Stimulated activated CD8-positive, alpha-beta memory T cell treated with anti-CD3 and anti-CD28 coated beads, Interleukin-7, amount 100 ng/mL, for 48 hours (primary cell): ENCODE measurements around the gene COL6A2.
"Not testable (repeated sequence)": the region's sequence is repeated elsewhere in the genome, so short reads cannot be mapped to it uniquely, and the experiment has no call there.

ENCODE experiments used
- DNase-seq, 2 donors: peaks; one replicate each; pipeline ENCODE4 v3.0.0-alpha.2; 2020; ENCODE audit warnings: low read depth in 1 of 2; ENCODE audit errors: extremely low read depth in 1 of 2

The COL6A2 gene

DNA sequence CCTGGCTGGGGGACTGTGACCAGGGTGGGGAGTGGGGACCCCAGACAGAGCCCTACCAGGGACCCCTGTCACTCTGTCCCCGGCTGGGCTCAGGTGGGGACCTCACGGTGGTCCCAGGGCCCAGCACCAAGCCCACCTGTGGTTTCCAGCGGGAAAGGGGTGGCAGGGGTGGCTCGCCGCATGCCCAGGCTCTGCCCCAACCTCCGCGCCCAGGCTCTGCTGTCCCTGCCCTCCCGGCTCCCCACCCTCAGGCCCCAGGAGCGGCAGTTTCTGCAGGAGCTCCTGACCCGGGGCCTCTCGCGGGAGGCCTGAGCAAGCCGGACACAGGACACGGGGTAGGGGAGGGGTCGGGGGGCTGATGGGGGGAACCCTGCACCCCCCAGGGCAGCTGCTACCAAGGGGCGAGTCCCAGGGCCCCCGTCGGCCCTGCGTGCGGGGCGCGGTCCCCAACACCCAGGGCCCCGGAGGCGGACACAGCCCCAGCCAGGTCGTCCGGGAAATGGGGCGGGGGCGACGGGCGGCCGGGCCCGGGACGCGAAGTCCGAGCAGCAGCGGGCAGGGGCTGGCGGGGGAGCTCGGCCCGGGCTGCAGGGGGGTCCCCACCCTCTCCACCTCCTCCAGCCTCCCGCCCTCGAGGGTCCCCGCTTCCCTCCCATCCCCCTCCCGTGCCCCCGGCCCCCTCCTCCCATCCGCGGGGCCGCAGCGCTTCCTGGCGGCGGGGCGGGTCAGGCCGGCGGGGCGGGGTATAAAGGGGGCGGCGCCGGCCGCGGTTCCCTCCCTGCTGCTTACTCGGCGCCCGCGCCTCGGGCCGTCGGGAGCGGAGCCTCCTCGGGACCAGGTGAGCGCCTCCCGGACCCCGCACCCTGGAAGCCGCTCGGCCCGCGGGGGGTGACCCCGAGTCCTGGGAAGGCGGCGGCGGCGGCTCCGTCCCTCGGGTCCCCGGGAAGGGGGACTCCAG is at the start of gene COL6A2:
Gene COL6A2 (plus strand): TSS at position 777 of the 958 bp plus-strand sequence.
- DNase-seq = peak; percentile 10 to 31

DNA sequence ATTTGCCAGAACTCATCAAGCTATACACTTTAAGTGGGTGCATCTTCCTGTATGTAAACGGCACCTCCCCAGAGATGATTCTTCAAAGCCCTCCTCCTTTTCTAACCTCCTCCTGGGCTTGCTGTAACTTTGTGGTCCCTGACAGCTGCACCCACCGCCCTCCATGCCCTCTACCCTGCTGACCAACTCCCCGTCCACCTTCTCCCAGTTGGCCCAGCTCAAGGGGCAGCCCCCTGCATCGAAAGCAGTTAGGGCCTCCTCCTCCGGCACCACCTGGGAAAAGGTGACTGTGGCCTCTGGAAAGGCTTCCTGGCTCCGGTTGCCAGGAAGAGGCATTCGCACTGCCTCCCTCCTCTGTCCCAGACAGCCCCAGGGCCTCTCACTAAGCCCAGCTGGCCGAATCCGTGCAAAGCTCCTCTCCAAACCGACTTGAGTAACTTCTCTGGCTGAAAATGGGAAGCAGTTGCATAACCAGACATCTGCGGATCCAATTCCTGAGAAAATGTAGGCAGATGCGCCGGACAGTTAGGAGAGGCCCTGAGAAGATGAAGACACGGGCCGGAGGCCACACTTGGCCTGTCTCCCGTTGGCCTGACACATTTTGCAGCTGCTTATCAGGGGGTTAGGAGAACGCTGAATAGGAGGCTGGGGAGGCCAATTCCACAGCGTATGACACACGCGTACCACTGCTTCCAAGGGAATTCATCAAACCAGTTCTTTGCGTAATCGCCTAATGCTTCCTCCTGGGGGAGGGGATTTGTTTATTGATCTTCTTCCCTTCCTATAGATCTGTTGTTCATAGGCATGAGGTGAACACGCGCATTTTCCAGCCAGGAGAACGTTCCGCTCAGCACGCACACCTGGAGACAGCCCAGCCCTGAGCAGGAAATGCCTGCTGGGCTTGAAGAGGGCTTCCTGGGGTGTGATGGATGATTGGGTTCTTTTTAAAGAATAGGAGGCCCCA is 48.7 kb upstream of the COL6A2 start:
- no peak for DNase-seq

DNA sequence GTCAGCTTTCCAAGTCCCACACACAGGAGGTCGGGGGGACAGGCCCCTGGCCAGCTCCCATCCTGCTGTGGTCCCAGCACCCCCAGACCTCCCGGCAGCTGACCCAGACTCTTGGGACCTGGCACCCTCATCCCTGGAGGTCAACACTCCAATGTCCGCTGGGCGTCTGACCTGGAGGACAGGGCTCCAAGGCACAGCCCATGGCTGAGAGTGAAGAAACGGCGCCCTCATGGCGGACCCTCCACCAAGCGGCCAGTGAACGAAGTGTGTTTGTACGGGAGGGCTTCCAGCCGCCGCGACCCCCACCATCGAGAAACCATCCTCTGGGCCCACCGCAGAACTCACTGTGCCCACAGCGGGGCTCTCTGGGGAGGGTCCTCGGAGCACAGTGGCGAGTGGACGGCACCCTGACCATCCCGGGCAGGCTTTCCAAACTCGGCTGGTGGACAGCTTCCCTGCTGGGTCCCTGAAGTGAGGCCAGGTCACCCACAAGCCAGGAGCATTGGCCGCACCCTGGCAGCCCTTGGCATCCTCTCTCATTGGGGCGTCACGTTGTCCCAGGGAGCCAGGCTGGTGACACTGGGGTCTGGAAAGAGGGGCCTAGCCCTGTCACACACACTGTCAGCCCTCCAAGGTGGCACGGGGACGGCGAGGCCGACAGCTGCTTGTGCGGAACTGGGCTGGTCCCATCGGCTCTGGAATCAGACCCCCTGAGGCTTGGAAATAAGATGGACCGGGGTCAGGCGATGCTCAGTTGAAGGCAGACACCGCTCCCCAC is 47.8 kb upstream of the COL6A2 start:
- DNase-seq = no peak

DNA sequence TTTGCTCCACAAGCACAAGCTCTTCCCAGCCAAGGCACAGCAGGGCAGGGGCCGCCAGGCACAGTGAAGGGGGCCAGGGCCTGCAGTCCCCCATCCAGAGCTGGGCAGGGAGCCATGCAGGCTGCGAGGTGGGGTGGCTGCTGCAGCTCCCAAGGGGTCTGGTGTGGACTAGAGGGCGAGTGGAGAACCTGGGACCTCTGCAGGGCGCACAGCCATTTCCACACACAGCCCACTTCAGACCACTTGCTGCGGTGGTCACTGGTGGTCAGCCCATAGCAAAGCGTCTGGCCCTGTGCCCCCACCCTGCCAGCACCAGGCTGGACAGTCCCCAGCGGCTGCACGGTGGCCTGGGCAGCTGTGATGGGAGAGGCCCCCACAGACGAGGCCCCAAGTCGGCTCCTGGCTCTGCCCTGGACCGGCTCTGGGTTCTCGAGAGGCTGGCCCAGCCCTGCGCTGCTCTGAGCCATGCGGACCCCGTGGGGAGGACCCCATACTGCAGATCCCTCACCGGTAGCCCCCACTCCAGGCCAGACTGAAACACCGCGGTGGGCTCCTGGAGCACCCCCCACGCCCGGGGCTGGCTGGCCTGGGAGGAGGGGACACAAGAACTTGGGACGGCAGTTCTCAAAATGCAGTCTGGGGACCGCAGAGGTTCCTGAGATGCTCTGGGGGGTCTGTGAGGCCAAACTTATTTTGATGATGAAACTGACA is 47.1 kb upstream of the COL6A2 start:
- no peak for DNase-seq

DNA sequence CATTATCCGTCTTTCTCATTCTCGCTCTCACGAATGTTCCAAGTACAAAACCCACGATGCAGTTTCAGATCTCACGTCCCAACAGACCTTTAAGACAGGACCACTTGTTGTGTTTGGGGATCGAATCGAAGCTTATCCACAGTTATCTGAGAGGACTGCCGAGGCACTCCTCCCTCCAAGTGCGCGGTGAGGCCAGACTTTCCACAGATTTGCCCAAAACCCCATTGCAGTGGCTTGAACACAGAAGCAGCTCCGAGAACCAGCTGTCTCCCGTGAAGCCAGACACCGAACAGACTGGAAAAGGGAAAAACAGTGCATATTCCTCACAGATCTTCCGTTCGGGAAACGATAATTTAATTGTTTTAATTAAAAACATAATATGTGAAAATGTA is 46.5 kb upstream of the COL6A2 start:
- no peak for DNase-seq

DNA sequence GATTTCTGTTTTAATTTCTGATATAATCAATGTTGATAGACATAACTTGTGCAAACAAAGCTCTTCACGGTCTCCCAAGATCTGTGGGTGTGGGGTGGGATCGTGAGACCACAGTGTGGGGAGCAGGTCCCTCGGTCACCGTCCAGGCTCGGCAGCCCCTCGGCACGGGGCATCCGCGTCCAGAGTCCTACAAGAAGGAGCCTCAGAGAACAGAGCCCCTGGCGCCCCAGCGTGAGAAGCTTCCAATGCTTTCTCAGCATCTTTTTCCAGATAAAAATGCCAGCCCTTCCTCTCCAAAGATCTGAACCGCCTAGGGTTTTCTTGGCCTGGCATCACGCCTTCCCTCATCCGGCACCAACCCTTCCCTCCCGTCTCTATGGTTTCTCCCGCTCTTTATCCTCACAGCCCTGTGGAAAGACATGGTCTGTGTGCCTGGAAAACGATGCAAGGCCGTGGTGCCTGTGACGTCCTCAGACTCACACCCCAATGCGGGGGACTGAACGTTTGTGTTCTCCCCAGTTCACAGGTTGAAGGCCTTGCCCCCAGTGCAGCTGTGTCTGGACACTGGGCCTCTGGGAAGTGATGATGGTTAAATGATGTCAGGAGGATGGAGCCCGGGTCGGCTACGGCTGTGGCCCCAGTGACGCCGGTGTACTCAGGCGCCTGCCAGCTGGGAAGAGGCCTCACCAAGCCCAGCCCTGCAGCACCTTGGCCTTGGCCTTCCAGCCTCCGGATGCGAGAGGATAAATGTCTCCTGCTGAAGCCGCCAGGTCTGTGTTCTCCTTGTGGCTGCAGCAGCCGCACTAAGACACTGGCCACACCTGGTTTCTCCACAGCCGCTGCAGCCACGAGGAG is 45.9 kb upstream of the COL6A2 start:
- no peak for DNase-seq

DNA sequence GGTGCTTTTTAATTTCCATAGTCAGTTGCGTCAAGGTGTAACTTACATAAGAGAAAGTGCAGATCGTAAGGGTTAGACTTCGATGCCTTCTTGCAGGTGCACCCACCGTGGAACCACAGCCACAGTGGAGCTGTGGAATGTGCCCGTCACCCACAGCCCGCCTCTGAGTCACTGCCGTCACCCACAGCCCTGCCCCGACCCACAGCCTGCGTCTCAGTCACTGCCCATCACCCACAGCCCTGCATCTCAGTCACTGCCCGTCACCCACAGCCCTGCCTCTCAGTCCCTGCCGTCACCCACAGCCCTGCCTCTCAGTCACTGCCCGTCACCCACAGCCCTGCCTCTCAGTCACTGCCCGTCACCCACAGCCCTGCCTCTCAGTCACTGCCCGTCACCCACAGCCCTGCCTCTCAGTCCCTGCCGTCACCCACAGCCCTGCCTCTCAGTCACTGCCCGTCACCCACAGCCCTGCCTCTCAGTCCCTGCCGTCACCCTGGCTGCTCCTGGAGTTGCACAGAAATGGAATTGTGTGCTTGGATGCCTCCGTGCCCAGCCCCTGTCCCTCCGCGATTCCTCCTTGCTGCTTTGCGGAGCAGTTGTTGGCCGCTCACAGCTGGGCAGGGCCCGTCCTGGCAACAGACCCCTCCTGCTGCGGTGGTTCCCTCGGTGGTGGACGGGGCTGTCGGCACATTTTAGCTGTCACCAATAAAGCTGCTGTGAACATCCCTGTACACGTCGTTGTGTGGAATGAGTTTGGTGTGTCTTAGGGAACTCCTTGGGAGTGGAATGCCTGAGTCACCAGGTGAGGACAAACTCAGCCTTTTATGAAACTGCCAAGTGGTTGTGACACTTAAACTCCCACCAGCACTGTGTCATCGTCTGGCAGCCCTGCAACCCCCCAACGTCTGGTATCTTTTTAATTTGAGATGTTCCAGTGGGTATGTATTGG is 44.9 kb upstream of the COL6A2 start:
- peak; percentile 57 to 72 for DNase-seq

DNA sequence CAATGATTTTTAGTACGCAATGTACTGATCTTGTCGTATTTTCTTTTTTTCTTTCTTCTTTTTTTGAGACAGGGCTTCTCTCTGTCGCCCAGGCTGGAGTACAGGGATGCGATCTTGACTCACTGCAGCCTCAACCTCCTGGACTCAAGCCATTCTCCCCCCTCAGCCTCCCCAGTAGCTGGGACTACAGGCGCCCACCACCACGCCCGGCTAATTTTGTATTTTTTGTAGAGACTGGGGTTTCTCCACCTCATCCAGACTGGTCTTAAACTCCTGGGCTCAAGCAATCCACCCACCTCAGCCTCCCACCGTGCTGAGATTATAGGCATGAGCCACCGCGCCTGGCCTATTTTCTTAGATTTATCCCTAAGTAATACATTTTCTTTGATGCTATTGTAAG is 43.9 kb upstream of the COL6A2 start:
- DNase-seq = no peak

DNA sequence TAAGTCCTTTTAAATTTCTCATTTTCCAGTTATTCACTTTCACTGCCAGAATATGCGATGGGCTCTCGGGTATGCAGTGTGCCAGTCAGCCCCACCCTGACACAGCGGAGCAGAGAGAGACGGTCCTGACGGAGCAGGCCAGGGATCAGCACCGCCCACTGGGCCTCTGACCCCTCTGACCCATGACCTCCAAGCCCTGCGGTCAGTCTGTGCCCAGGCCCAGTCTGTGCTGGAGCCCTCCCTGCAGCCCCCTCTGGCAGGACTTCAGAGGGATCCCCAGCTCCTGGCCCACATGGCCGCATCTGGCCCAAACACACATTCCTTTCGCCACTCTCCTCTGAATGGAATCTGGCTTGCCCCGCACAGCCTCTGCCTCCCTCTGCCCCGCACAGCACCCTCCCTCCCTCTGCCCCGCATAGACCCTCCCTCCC is 43.4 kb upstream of the COL6A2 start:
- no peak for DNase-seq

DNA sequence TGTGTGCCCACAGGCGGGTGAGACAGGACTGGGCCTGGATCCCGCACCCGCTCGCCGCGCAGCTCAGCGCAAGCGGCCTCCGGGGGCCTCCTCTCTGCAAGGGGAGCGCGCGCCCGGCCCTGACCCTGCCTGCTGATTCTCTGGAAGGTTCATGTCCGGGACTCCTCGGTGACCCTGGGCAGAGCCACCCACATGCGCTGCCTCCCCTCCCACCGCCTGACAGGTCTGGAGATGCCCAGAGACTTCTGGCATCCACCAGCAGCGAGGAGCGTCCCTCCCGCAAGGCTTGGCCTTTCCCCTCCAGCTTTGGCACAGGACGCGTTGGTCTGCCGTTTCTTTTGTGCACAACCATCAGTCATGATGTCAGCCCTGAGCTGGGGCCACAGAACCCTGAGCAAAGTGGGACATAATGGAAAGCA is 42.0 kb upstream of the COL6A2 start:
- DNase-seq = no peak

DNA sequence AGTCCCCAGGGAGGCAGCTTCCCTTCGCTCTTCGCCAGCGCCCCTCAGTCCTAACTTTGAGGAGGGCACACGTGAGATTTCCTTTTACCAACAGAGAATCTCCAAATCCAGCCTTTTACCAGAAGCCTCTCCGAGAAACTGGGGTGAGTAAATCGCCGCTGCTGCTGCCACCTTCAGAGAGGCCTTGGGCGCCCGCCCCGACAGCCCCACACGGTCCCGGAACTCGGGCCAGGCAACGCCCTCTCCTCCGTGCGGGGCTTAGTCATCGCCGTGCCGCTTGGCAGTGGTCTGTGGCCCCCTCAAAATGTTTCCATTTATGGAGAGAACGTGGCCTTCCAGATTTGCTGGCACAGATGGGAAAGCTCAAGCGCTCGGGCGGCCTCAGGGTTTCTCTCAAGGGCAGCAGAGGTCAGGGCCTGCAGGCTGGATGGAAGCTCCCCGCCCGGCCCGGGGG is 41.4 kb upstream of the COL6A2 start:
- DNase-seq = peak in 1 of 2 donors; percentile 47

DNA sequence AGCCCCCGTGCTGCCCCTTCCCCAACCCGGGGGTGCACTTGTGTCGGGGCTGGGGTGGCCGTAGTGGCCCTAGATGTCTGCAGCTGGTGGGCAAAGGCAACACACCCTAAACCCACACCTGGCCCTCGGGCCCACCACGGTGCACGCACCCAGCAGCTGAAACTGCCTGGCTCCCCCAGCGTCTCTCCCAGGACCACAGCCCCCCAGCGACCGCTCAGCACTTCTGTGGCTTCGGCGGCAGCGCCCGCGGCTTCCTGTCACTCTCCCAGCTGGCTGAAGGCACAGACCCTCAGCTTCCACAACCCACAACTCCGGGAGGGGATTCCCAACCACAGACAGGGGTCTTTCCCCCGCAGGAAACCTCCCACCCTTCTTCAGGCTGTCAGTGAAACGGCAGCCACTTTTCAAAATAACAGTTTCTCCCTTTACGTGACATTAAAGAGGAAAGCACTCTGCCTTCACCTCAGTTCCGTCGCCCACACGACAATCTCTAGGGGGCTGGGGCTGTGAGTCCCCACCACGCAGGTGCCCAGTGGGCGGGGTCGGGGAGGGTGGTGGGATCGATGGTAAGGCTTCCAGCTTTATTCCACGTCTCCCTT is 40.7 kb upstream of the COL6A2 start:
- peak; percentile 50 to 71 for DNase-seq

DNA sequence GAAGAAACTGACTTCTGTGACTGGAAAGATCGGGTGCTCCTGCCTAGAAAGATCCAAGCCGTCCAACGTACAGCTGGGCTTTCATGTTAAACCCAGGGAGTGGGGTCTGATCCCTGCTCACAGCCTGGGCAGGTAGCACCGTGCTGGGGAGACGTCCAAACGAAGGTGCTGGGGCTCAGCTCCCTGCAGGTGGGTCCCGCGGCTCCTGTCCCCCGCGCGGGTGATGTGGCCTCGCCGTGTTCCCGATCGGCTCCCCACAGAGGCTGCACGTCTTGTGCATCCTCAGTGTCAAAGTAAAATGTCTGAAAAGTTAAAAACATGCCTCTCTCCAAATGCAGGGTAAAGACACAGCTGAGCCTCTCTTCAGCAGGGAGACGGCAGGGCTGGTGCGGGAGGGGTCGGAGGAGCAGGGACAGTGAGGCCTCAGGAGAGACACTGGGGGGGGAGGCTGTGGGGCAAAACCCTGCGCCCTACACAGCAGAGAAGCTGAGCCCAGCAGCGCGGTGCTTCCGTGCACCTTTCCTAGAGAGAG is 40.1 kb upstream of the COL6A2 start:
- no peak for DNase-seq

DNA sequence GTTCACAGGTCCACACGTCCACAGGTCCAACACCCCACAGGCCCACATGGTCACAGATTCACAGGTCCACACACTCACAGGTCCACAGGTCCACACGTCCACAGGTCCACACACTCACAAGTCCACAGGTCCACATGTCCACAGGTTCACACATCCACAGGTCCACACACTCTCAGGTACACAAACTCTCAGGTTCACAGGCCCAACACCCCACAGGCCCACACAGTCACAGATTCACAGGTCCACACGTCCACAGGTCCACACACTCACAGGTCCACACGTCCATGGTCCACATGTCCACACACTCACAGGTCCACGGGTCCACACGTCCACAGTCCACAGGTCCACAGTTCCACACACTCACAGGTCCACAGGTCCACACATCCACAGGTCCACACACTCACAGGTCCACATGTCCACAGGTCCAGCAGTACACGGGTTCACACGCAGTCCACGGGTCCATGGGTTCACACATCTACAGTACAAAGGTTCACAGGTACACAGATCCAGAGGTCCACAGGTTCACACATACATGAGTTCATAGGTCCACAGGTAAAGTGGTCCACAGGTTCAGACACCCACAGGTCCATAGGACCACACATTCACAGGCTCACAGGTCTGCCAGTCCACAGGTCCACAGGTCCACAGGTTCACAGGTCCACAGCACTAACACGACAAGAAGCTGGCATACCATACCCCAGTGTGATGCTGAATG is 39.3 kb upstream of the COL6A2 start:
- DNase-seq = no peak

DNA sequence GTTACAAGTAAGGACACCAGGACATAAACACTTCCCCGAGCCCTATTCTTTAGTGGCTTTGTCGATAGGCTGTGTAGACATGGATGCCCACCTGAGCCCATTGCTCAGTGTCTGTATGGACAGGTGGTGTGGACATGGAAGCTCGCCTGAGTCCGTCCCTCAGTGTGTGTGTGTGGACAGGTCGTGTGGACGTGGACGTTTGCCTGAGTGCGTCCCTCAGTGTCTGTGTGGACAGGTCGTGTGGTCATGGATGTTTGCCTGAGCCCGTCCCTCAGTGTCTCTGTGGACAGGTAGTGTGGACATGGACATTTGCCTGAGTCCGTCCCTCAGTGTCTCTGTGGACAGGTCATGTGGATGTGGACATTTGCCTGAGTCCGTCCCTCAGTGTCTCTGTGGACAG is 38.7 kb upstream of the COL6A2 start:
- no peak for DNase-seq

DNA sequence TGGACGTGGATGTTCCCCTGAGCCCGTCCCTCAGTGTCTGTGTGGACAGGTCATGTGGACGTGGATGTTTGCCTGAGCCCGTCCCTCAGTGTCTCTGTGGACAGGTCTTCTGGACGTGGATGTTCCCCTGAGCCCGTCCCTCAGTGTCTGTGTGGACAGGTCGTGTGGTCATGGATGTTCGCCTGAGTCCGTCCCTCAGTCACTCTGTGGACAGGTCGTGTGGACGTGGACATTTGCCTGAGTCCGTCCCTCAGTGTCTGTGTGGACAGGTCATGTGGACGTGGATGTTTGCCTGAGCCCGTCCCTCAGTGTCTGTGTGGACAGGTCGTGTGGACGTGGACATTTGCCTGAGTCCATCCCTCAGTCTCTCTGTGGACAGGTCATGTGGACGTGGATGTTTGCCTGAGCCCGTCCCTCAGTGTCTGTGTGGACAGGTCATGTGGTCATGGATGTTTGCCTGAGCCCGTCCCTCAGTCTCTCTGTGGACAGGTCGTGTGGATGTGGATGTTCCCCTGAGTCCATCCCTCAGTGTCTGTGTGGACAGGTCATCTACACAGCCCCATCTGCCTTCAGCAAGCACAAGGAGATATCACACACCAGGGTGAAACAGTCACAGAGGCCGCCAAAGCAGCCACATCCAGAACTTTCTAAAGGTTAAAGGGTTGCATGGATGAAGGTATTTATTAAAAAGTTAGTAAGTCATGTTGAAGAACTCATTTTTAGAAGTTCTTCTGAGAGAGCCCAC is 38.0 kb upstream of the COL6A2 start:
- DNase-seq = not testable (repeated sequence)
